ES-I3 (cell line): ENCODE data around the gene NCOA6.

Experiments
- H3K36me3 ChIP-seq: 2 replicates; pipeline ENCODE4 v1.6.1; 2013; ENCODE audit warnings: mild to moderate bottlenecking, low read length, control low read depth, moderate library complexity; ENCODE audit not compliant: insufficient read depth
- H3K4me1 ChIP-seq: 2 replicates; pipeline ENCODE4 v1.6.1; 2013; ENCODE audit warnings: mild to moderate bottlenecking, control low read depth, low read length; ENCODE audit not compliant: insufficient read depth
- H3K9ac ChIP-seq: 2 replicates; pipeline ENCODE4 v1.6.1; 2013; ENCODE audit warnings: low read depth, mild to moderate bottlenecking, low read length, moderate library complexity
- H3K9me3 ChIP-seq: 2 replicates; pipeline ENCODE4 v1.6.1; 2013; ENCODE audit warnings: mild to moderate bottlenecking, low read length, moderate library complexity; ENCODE audit not compliant: control insufficient read depth, insufficient read depth

The NCOA6 gene

GRCh38 chr20:34712525-34713192, 112.8 kb downstream of the NCOA6 start:
- no peaks in the 10 kb centered on the region for H3K4me1 ChIP-seq
- H3K9ac ChIP-seq, result no peak overlapping the region

DNA sequence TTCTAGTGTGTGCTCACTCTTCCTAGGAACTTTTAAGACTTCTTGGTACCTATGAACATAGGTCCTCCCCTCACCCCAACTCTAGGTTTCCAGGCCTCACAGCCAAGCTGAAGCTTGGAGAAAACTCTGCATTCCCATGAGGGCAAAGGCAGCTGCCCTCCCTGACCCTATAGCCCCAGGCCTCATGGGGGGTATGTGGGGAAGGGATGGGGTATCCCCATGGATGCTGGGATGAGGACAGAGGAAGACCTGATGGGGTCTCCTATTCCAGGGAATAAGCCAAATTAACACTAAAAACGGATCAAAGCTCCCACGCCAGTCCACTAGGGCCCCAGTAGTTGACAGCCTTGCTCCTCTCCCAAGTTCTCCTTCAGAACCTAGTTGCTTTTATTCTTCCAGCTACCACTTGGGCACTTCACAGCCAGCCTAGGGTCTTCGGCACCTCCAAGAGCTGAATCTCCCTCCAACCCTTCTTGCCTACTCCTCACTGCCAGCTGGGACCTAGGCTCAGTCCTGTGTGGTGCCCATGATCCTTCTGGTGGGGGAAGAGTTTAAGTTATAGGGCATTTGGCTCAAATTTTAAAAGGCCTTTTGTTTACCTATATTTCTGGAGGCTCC, 113.5 kb downstream of the NCOA6 start:
- Histone ChIP-seq H3K9ac (no peak overlapping the region), H3K4me1 (no peaks in the 10 kb centered on the region), H3K36me3 (peaks cover 4% of the 10 kb centered on the region; the same call in 1 of the 2 replicates), H3K9me3 (no peaks in the 10 kb centered on the region)

More at GRCh38 chr20:34712525-34713192, 112.8 kb downstream of the NCOA6 start:
- peaks cover 4% of the 10 kb centered on the region; the same call in 1 of the 2 replicates for H3K36me3 ChIP-seq
- H3K9me3 ChIP-seq, result no peaks in the 10 kb centered on the region

- Histone ChIP-seq H3K9me3 (no peaks in the 10 kb centered on the region), H3K4me1 (no peaks in the 10 kb centered on the region), H3K9ac (no peak overlapping the region)
These were observed 114.4 kb downstream of the NCOA6 start for GRCh38 chr20:34710861-34711574.

GRCh38 chr20:34710568-34710839, 114.9 kb downstream of the NCOA6 start:
- Histone ChIP-seq H3K9me3 (no peaks in the 10 kb centered on the region), H3K9ac (peak overlapping the region; percentile 78), H3K36me3 (peaks cover 3% of the 10 kb centered on the region; the same call in 1 of the 2 replicates), H3K4me1 (no peaks in the 10 kb centered on the region)

More at GRCh38 chr20:34710861-34711574, 114.4 kb downstream of the NCOA6 start:
- H3K36me3 ChIP-seq, result peaks cover 4% of the 10 kb centered on the region; the same call in 1 of the 2 replicates

DNA sequence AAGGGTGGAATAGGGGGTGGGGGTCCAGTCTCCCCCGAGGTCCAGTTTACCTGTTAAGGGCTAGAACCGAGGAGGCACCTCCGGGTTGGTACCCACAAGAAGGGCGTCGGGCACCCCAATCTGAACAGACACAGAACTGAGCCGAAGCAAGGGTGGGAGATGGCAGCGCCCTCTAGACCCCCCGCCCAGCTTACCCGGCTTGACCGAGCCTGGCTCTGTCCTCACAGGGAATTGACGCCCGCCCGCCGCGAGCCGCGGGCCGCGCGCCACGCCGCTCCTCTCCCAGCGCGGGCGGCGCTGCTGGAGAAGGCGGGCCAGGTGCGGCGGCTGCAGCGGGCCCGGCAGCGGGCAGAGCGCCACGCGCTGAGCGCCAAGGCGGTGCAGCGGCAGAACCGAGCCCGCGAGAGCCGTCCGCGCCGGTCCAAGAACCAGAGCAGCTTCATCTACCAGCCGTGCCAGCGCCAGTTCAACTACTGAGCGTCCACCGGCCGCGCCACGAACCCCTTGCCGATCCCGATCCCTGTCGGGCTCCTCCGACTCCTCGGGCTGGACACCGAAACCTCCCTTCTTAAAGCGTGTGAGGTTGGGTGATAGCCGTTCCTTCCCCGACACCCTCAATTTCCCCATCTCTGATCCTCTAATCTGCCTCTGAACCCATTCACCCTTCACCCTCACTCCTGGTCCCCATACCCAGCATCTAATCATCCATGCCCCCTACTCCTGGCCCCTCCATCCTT, 115.5 kb downstream of the NCOA6 start:
- H3K36me3 ChIP-seq, result no peaks in the 10 kb centered on the region
- no peaks in the 10 kb centered on the region for H3K9me3 ChIP-seq
- H3K9ac ChIP-seq, result peak overlapping the region; percentile 78
- peaks cover 4% of the 10 kb centered on the region; the same call in 1 of the 2 replicates for H3K4me1 ChIP-seq

- no peaks in the 10 kb centered on the region for H3K9me3 ChIP-seq
- peak overlapping the region; percentile 78; the same call in 1 of the 2 replicates for H3K9ac ChIP-seq
- H3K36me3 ChIP-seq, result no peaks in the 10 kb centered on the region
- H3K4me1 ChIP-seq, result peaks cover 6% of the 10 kb centered on the region; the same call in 1 of the 2 replicates
These were observed 116.2 kb downstream of the NCOA6 start for GRCh38 chr20:34709044-34709830.

GRCh38 chr20:34708621-34709043, 116.8 kb downstream of the NCOA6 start:
- peak overlapping the region; percentile 78; the same call in 1 of the 2 replicates for H3K9ac ChIP-seq

DNA sequence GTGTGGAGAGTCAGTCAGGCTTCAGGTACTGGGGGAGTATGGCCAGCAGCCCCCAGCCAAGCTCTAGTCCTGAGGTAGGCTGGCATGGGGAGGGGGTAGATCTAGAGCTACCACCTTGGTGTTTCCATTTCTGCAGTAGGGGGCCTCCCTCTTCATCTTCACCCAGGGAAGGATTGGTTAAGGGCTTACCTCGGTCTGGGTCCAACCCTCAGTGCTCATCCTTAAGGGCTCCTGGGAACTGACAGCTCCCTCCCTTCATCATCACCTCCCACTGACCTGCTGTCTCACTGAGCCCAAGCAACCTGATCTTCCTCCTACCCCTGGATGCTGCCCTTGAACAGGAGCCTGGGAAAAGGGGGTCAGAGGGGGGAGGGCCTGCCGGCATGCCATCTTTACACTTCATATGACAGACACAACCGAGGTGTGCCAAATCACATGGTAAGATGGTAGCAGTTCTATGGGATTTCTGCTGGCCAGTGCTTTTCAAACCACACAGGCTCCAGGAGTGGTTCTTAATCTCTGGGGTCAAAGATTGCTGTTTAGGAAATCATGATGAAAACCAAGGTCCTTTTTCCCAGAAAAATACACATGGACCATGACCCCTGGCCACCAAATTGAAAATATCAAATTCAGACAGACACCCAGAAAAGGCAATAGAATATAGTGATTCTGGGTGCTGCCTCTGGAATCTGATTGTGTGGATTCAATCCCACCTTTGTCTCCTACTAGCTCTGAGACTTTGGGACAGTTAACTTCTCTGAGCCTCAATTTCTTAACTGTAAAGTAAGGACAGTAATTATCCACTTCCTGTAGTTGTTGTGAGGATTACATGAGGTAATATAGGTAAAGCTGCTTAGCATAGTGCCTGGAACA, 118.3 kb downstream of the NCOA6 start:
- H3K9me3 ChIP-seq, result no peaks in the 10 kb centered on the region
- H3K9ac ChIP-seq, result no peak overlapping the region
- peaks cover 6% of the 10 kb centered on the region; the same call in 1 of the 2 replicates for H3K4me1 ChIP-seq
- no peaks in the 10 kb centered on the region for H3K36me3 ChIP-seq

More at GRCh38 chr20:34708621-34709043, 116.8 kb downstream of the NCOA6 start:
- Histone ChIP-seq H3K36me3 (no peaks in the 10 kb centered on the region), H3K9me3 (no peaks in the 10 kb centered on the region), H3K4me1 (peaks cover 6% of the 10 kb centered on the region; the same call in 1 of the 2 replicates)

DNA sequence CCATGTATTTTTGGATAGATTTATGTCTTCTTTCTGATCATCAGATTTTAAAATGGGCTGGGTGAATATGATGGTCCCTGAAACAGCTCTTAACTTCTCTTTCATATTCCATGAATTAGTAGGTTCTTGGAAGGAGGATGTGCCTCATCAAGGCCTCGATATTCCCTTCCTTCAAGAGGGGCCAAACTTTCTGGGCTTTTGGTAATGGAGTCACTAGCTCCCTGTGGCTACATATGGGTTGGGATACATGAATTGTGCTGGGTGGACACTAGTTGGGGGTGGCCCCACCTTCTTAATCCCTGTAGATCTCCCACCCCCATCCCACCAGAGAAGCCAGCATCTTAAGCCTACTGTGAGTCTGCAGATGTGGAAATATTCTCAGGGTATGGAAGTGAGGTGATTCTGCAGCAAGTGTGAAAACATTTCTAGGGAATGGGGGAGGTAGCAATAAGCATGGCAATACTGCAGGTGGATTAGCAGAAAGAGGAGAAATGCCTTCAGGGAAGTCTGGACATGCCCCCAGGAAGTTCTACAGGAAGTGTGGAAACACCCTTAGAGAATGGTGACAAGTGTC, 119.1 kb downstream of the NCOA6 start:
- Histone ChIP-seq H3K9ac (no peak overlapping the region), H3K4me1 (peaks cover 6% of the 10 kb centered on the region; the same call in 1 of the 2 replicates), H3K9me3 (no peaks in the 10 kb centered on the region), H3K36me3 (no peaks in the 10 kb centered on the region)

DNA sequence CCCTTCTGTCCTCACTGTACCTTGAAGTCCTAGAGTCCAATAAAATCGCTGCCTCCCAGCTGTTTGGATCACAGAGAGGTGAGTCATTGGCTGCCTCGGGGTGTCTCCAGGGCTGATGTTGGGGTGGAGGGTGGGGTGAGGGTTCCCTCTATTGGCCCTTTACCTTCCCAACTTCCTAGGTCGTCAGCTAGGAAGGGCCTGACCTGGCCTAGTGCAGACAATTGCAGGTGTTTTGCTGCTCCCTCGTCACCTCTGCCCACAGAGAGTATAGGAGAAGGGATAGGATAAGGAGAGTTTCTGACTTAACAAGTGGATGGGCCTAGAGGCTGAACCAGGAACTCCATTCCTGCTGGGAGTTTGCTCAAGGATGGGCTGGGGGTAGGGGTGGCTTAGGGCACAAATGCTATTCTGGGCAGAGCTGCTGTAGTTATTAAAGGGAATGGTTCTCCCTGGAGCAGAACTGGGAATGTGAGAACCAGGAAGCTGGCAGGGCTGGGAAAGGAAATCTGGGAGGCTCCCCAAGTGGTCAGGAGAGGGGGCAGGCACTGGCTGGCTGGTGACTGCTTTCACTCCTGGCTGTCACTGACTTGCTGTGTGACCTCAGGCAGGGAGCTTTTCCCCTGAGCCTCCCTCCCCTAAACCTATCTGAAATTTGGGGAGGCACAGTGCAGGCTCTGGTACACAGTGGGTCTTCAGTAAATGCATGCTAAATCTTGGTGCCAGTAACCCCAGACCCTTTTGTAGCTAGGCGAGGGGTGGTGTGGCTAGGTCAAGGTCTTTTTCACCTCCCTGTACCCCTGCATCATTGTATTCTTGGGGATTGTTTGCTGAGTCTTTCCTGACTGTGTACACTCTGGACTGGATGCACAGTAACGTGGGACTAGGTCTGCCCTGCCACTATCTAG, 119.8 kb downstream of the NCOA6 start:
- Histone ChIP-seq H3K9me3 (no peaks in the 10 kb centered on the region), H3K36me3 (no peaks in the 10 kb centered on the region), H3K9ac (peak overlapping the region; percentile 76; the same call in 1 of the 2 replicates), H3K4me1 (peaks cover 6% of the 10 kb centered on the region; the same call in 1 of the 2 replicates)

DNA sequence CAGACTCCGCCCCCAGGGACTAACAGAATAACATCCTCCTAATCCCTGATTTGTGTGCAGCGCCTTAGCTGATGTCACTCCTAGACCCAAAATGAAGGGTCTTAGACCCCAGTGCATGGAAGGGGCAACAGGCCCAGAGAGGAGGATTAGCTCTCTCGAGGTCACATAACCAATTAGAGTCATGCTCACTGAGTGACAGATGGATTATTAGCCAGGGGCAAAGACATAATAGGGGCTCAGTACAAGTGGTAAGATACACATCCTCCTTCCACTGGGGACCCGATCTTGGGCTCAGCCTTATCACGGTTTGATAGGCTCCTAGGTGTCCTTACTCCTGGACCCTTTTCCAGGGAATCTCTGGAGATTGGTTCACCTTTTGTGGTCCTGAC, 120.4 kb downstream of the NCOA6 start:
- Histone ChIP-seq H3K9me3 (no peaks in the 10 kb centered on the region), H3K36me3 (no peaks in the 10 kb centered on the region), H3K4me1 (peaks cover 6% of the 10 kb centered on the region; the same call in 1 of the 2 replicates), H3K9ac (peak overlapping the region; percentile 76)
